GM19468 (cell line): Measurements from ENCODE around the gene TP53I13.

Experiments used
- ATAC-seq: cut with Tn5 transposase; IDR thresholded peaks from one replicate; pipeline ENCODE4 v1.9.1; 2021; ENCODE audit warnings: mild to moderate bottlenecking, moderate library complexity, moderate number of reproducible peaks; ENCODE audit not compliant: unreplicated experiment; ENCODE audit errors: extremely low read depth

TP53I13 gene

DNA sequence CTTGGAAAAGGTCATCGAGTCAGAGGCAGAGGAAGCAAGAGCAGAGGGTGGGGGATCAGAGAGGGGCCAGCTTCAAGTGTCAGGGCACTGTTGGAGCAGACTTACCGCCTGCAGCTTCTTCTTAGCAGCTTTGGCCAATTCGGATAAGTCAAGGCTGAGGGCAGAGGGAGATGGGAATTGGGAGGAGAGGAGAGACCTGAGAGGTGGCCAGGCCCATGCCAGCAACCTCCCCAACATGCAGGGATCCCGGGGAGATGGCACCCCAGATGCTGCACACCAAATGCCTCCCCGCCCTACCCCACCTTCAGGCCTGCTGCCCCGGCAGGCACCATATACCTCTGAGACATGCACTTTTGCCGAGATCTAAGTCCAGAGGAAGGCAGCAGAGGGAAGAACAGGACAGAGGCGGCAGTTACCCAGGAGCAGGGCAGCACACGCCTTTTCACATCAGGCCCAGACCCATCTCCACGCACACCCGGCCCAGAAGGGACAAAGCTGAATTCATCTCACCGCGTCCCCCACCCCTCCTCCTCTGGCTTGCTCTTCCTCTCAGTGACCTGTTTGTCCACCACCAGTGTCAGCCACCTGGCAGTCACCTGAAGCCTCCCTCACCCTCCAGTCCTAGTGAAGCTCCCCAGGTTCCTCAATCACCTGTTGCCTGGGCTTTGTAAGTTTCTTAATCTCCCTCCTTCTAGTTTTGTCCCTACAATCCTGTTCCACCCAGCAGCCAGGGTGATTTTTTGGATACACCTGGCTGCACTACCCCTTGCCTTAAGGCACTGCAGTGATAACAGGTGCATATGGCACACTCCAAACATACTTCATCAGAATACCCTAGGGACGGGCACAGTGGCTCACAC, 10.4 kb downstream of the TP53I13 start:
- ATAC-seq: no peak

DNA sequence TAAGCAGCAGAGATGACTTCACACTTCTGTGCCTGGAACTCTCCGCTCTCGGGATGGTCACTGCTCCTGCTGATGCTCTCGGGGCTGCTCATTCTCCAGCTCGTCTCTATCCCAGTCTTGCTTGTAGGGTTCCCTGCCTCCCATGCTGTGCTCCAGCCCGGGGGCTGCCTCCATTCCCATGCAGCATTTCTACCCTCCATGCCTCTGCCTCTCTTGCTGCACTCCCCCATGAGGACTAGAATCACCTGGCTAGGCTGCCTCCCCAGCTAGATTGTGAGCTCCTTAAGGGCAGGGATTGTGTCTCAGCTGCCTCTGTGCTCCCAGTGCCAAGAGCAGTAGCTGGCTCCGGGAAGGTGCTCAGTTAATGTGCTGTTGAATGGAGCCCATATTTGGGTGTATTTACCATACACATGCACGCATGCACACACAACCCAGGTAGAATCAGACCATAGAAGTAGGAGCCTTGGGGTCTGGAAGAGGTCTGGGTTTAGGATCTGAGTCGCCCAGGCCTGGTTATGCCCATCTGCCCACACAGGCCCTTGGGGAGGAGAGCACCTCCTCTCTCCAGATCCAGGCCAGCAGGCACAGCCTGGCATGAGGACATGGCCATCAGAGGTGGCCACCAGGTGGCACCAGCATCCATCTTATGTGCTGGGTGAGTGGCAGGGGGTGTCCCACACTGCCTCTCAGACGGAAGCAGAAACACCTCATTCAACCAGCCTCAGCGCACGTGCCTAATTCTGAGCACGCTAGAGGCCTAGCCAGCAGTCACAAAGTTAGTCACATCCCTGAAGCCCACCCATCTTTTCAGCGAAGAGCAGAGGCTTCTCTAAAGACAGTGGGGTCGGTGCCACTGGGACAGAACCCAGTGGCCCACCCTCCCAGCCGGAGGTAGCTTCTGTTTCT, 11.6 kb downstream of the TP53I13 start:
- peak; percentile 56 for ATAC-seq

DNA sequence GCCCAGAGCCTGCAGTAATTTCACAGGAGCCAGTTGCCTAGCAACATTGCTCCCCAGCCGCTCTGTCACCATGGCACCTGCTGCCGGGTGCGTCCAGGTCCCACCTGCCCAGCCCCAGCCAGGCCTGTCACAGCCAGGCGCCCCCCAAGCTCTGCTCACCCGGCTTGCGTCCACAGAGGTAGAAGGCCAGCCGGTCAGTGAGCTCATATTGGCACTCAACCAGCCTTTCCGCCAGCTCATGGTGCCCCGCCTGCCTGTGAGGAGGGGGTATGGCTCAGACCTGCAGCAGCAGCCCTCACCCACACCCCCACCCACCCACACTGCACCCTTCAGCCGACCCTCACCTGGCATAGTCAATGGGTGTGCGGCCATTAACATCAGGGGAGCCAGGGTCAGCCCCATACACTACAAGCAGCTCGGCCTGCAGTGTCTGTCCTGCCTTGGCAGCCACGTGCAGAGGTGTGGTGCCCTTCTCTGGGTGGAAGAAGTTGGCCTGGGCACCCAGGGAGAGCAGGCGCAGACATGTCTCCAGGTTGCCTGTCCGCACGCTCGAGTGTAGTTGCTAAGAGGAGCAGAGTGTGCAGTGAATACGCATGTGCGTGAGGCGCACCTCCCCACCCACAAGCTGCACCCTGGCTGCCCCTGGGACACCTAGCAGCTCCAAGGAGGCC, 13.2 kb downstream of the TP53I13 start:
- ATAC-seq: no peak

DNA sequence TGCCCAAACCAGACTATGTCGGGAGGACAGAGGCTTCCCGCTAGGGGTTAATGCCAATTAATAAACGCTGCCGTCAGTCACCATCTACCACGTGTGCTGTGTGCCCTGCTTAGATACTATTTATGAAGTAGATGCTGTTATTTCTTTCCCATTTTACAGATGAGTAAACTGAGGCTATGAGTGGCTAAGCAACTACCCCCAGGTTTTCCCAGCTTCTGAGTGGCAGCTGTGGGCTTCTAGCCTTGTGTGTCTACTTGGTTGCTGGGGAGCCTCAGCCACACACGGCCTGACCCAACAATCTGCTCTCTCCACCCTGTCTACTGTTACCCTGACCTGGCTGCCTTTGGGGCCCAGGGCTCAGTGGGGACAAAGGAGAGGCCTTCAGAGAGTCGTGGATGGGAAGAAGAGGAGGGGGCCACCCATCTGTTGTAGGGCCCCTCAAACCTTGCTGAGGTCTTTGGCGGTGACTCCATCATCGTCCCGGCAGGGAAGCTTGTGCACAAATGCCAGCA, 13.8 kb downstream of the TP53I13 start:
- ATAC-seq: no peak

DNA sequence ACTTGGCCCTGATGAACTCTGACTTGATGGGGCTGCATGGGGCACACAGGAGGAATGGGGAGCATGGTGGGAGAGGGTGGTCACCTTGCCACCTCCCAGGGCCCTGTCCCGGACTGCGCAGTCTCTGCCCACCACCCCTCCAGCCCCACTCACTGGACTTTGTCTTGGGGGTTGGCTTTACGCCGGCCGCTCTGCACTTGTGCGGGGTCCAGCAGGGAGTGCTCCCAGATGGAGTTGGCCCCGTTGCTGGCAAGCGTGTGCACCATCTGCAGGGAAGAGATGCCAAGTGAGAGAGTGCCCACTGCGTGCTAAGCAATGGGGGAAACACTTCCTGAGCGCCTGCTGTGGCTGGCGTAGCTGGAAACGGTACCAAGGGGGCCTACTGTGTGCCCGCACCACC, 14.3 kb downstream of the TP53I13 start:
- ATAC-seq: no peak

DNA sequence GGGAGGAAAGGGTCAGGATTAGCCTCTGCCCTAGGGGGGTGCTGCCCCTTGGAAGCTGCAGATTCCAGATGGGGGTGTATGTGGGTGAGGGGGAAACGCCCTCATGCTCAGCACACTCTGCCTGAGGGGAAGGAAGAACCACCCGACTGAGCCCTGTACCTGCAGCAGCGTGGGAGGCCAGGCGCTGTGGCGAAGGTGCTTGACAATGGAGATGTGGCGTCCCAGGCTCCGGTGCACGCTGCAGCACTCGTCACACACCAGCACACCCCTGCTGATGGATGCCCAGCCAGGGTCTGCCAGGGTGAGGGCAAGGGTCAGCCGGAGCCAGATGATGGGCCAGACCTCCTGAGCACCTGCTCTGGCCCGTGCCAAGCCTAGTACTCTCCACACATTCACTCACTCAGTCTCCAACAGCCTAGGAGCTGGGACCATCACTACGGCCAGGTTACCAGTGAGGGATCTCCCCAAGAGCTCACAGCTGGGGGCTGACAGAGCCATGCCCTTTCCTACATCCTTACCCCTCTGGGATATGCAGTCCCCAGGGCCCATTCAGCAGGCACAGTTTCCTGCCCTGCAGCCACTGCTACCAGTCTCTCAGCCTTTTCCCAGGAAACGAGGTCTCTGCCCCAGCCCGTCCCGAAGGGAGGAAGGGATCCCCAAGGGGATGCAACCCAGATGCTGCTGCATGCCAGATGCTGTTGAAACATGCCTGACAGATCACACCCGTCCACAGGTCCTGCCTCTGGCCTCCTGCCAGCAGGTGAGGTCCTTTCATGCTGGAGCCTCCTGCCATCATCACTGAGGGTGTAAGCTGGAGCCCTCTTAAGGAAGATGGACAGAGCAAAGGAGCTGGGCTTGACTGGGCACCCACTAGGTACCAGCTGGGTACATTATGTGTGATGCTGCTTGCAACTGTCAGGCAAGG, 15.1 kb downstream of the TP53I13 start:
- ATAC-seq: no peak

DNA sequence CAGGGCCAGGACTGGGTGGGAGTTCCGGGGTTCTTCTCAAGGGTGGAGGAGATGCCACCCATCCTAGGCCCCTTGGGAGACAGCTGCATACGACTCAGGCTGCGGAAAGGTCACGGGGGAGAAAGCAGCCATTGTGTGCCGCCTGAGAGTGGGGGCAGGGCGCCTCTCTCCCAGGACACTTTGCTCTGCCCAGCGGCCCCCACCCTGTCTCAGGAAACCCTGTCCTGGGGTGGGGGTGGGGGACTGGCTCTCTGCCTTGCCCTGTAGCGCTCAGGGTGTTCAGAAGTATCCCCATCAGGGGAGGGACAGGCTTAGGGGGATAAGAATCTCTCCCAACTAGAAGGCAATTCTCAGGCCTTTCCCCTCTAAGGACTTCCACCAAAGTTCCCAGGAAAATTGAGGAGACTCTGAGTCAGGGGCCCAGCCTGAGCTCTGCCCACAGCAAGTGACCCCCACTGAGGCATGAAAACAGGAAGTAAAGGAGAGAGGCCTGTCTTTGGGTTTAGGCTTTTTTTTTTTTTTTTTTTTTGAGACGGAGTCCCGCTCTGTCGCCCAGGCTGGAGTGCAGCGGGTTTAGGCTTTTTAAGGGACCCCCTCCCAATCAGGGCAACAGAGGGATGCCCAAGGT, 16.1 kb downstream of the TP53I13 start:
- no peak for ATAC-seq

DNA sequence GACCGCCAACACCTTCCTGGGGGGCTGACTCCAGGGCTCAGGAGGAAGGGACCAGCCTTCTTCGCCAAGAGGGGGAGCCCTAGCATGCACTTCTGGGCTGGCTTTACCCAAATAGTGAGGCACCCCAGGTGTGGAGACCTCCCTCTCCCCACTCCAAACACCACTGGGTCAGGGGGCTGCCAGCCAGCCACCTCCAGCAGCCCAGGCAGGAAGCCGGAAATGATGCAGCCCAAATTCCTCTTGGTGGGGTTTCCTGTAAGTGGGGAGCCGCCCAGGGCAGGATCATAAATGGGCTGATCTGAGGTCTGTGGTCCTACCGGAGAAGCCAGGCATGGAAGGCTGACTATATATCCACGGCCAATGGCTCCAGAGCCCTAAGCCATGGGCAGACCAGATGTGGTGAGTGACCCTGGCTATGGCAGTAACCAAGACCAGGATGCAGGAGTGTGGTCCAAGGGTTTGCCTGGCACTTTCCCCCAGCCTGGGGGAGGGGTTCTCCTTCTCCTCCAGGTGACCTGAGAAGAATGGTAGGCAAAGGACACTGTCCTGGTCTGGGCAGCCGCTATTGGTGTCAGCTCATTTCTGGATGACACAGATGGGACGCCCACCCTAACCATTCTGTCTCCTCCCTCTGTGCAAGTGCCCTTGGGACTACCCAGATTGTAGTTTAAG, 16.7 kb downstream of the TP53I13 start:
- ATAC-seq: no peak

DNA sequence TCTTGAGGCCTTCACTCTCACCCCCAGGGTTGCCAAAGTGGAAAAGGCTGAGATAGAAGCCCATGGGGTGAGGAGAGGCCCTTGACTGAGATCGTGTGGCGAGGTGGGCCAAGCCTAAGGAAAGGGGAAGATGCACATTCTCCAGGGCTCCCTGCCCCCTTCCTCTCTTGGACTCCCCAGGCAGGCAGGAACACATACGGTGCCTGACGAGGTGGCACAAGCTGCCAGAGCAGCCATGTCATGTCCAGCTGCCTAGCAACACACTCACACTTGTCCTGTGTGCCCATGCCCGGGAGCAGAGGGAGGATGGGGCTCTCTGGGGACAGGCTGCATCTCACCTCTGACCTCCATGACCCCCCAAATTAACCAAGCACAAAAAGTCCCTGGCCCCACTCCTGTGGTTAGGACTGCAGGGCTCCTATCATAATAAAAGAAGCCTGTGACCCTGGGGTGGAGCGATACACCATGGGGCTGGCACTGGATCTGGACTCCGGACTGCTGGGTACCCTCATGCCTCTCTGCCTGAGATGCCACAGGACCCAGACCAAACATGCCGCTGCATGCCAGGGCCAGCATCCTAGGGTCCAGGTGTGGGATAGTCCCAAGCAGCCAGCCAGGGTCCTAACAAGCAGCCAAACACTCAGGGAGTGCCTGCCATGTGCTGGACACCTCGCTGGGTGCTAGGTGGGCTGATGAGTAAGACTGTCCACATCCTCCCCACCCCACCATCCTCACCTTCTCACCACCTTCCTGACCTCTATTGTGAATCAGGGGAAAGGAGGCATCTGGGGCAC, 18.4 kb downstream of the TP53I13 start:
- no peak for ATAC-seq

DNA sequence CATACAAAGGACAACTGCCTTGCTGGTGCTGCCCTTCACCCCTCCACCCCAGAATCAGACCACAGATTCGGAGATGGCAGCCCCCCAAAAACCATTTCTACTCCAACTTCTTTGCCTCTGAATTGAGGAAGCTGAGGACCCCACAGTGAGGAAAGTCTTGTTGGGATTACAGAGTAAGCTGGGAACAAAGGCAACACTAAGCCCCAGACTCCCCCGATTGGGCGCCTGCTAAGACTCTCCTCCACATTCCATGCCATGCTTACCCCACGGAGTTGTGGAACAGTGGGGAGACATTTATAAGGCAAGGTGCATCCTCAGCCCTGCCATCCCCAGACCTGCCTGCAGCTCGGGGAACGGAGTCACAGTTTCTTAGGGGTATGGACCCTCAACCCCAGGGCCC, 19.1 kb downstream of the TP53I13 start:
- ATAC-seq: no peak

DNA sequence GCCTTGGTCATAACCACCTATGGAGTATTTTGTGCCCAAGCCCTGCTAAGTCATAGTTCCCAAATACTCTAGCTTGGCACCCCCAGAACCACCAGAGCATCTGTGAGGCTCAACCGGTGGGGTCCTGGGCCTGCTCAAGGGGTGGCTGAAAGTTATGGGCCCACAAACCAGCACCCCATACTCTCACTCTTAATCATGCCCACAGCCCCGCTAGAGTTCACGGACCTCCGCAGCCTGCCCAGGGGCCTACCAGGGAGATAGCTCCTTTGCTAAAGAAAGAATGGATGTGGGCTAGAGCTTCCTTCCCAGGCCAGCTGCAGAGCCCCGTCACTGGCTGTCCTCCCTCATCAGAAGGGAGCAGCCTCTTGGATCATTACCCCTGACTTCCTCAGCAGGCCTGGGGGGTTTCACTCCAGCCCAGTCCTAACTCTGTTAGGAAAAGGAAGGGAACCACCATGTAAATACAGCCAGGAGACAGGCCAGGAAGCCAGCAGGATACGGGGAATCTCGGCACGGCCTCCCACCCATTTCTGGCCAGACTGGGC, 19.6 kb downstream of the TP53I13 start:
- ATAC-seq: no peak

DNA sequence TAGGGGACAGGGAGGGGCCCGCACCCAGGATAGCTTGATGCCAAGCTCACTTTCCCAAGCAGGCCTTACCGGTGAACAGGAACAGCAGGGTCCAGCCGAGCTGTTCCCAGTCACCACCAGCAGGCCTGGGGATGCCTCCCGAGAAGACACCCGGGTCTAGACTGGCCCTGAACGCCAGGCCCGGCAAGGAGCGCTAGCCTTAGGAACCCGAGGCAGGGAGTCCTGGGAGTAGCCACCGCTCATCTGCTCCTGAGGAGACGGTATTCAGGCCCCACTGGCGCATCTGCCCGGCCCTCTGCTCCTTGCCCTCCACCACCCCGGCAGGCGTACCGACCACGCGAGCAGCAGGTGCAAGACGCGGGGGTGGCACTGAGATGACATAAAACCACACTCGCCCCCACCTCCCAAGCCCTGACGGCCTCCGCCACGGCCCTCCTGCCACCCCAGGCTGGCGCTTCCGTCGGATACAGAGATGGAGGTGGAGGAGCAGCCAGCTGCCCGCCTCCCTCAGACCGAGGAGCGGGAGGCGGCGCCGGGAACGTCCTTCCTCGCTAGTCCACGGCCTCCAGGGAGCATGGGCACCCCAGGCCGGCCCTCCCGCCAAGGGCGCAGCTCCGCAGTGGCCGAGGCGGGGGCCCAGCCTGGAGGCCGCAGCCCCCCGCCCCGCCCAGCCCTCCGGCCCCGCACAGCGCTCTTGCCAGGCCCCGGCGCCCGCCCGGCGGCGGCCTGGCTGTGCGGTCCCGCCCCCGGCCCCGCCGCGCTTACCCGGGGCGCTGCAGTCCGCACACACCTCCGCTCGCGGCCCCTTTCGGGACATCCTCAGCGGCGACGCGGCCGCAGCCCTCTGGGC, 20.3 kb downstream of the TP53I13 start:
- peak; percentile 2 for ATAC-seq

DNA sequence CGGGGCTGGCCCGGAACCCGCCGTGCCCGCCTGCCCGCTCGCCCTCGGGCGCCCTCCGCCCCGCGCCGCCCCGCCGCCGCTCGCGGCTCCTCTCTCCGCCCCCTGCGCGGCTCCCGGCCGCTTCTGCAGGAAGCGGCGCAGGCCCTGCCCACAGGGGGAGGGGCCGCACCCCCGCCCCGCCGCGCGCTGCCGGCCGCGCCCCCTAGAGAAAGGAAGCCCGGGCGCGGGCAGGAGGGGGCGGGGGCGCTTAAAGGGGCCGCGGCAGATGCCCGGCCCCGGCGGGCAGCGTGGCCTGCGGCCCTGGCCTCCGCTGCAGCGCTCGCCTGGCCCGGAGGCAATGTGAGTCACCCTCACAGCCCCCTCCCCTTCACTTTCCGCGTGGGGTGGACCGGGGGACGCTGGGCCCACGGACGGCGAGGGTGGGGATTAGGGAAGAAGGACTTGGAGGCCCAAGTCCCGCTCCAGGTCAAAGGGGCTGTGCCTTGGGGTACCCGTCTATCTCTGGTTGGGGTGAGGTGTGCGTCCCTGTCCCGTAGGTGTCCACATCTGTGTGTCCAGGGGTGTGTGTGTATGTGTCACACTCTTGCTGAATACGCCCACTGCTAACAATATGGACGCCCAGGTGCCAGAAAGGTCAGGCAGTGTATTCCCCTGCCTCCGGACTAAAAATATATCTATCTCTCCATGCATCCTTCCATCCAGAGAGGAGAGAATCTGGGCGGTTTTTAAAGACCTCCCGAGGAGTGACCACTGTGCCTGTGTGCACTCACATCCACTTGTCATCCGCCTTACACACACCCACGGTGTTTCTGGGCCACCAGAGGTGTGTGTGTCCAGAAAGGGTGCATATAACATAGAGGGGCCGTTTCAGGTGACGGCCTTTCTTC, 21.3 kb downstream of the TP53I13 start, which contains the start of gene GIT1:
Gene GIT1, minus strand, starts transcription at position 125 of the 887 bp plus-strand sequence. CDS start 270 bp downstream, outside the sequence.
- ATAC-seq: peak; percentile 70

DNA sequence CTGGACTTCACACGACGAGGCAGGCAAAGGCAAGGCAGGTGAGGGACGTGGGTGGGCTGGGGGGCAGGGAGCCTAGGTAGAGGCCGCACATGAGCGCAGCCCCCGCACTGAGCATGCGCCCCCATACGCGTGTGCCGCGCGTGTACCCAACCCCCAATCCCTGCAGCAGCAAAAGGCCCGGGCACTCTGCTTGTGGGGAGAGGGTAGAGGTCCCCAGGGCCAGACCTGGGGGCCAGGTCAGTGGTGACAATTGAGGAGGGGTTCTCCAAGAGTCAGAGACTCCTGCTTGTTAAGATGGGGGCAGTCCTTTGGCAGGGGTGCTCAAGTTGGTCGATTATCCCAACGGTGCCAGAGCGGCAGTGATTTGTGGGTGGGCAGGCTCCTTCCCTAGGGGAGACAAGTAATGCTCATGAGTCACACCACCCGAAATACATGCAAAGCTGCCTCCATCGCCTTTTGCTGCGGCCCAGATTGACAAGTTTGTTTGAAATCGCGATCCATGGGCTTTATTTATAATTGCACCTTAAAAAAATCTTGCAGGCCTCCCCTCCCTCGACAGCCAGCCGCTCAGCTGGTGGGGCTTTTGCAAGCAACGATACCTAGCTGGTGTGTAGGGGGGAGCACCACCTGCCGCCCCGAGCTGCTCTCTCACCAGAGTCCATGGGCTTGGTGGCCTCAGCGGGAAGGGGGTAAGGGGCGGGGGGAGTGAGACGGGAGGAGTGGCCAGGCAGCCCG, 22.1 kb downstream of the TP53I13 start:
- no peak for ATAC-seq
